GM12878 (cell line): ENCODE measurements around the gene TUBB4B. TPM values are rescaled to one million over a fixed set of nuclear protein-coding genes. Genes with fewer than 3 reads are reported as not detected.

ENCODE experiments used
- ATAC-seq: fragments of 200-7000 bp; cut with Tn5 transposase; 3 replicates; pipeline ENCODE4 v1.9.1; 2020; ENCODE audit warnings: mild to moderate bottlenecking, moderate library complexity
- BruUV-seq: library from RNA; stranded (reverse); fragments of 400-500 nt; replicated peaks from 2 replicates; lab custom pipeline; 2021; lab: Mats Ljungman, UMichigan
- CTCF ChIA-PET: fragments of 300-600 bp; sonication (Branson Sonifier 250); formaldehyde crosslinking; extraction: SDS; loops from one replicate; lab custom pipeline; 2021; ENCODE audit warnings: inconsistent platforms; lab: Yijun Ruan, JAX
- POLR2A ChIA-PET: fragments of 350-600 bp; formaldehyde crosslinking; extraction: SDS; loops from one replicate; lab custom pipeline; 2021; ENCODE audit warnings: inconsistent platforms; lab: Charles Lee
- RAD21 ChIA-PET: fragments of 300-600 bp; sonication (Branson Sonifier 250); formaldehyde crosslinking; loops from one replicate; lab custom pipeline; 2023; ENCODE audit warnings: antibody characterized with exemption; ENCODE audit not compliant: unreplicated experiment; lab: Charles Lee
- SMC1A ChIA-PET: fragments of 300-600 bp; sonication (Branson Sonifier 250); formaldehyde crosslinking; loops from one replicate; lab custom pipeline; 2023; ENCODE audit not compliant: unreplicated experiment, uncharacterized antibody; lab: Charles Lee
- DNase-seq: peaks from one replicate; pipeline ENCODE4 v3.0.0-alpha.2; 2011; ENCODE audit warnings: low read depth, low spot score
- FAIRE-seq: peaks from 3 replicates; lab custom pipeline; 2011; peaks lifted over from hg19 to GRCh38; lab: Jason Lieb, UNC
- H2AFZ ChIP-seq: 2 replicates; pipeline ENCODE4 v1.6.0; 2011; ENCODE audit warnings: low read depth, low read length, control low read depth; ENCODE audit not compliant: control insufficient read depth
- H3K27ac ChIP-seq: 2 replicates; pipeline ENCODE4 v1.5.1; 2011; ENCODE audit warnings: control low read depth; ENCODE audit not compliant: control insufficient read depth, insufficient read depth
- H3K27me3 ChIP-seq, 2 experiments: replicated peaks in 1 of 2; 2 replicates each; pipeline versions ENCODE4 v1.6.0 to v1.6.1; 2011; ENCODE audit warnings: low read length in 1 of 2; ENCODE audit not compliant: control insufficient read depth in 2 of 2, insufficient read depth in 2 of 2
- H3K36me3 ChIP-seq, 2 experiments: 2 replicates each; pipeline ENCODE4 v1.5.1; 2011; ENCODE audit warnings: low read length in 1 of 2; ENCODE audit not compliant: control insufficient read depth in 2 of 2, insufficient read depth in 2 of 2
- H3K4me1 ChIP-seq: 2 replicates; pipeline ENCODE4 v1.6.1; 2011; ENCODE audit warnings: mild to moderate bottlenecking, low read length, moderate library complexity, mixed read lengths; ENCODE audit not compliant: control insufficient read depth, insufficient read depth
- H3K4me2 ChIP-seq: 2 replicates; pipeline ENCODE4 v1.6.0; 2011; ENCODE audit warnings: control low read depth; ENCODE audit not compliant: control insufficient read depth, insufficient read depth
- H3K4me3 ChIP-seq: fragments of 200-600 bp; sonication (generic); 2 replicates; pipeline ENCODE4 v1.5.1; 2016
- H3K79me2 ChIP-seq: 2 replicates; pipeline ENCODE4 v1.6.0; 2011; ENCODE audit warnings: low read length; ENCODE audit not compliant: control insufficient read depth, insufficient read depth
- H3K9ac ChIP-seq: 2 replicates; pipeline ENCODE4 v1.8.0; 2011; ENCODE audit warnings: low read length, control low read depth, mixed read lengths; ENCODE audit not compliant: control insufficient read depth, insufficient read depth
- H3K9me3 ChIP-seq: replicated peaks from 3 replicates; pipeline ENCODE4 v1.5.1; 2011; ENCODE audit warnings: mild to moderate bottlenecking, low read length; ENCODE audit not compliant: control insufficient read depth, insufficient read depth
- H4K20me1 ChIP-seq: 2 replicates; pipeline ENCODE4 v1.6.0; 2011; ENCODE audit not compliant: control insufficient read depth, insufficient read depth
- BCLAF1 ChIP-seq: fragments of 450-650 bp; IDR thresholded peaks from 2 replicates; pipeline ENCODE4 v1.6.1; 2017; ENCODE audit warnings: antibody characterized with exemption, mild to moderate bottlenecking, moderate library complexity
- CEBPB ChIP-seq, 2 experiments: fragments of 150-350 bp in 1 of 2; IDR thresholded peaks; 2 replicates each; pipeline ENCODE4 v1.6.1; 2012 to 2014; ENCODE audit warnings: low read depth in 2 of 2, low read length in 2 of 2, borderline replicate concordance in 1 of 2, inconsistent platforms in 1 of 2
- EED ChIP-seq: sonication (generic); IDR thresholded peaks from 2 replicates; pipeline ENCODE4 v1.6.1; 2016; ENCODE audit warnings: antibody characterized with exemption, low read depth
- FOS ChIP-seq: IDR thresholded peaks from 3 replicates; pipeline ENCODE4 v1.6.1; 2011; ENCODE audit warnings: borderline replicate concordance; ENCODE audit not compliant: insufficient read length; ENCODE audit errors: extremely low read depth
- HSF1 ChIP-seq: fragments of 150-350 bp; IDR thresholded peaks from 2 replicates; pipeline ENCODE4 v1.6.1; 2014; ENCODE audit warnings: mild to moderate bottlenecking, low read depth, low read length
- MEF2B ChIP-seq: fragments of 450-650 bp; IDR thresholded peaks from 2 replicates; pipeline ENCODE4 v1.6.1; 2018; ENCODE audit warnings: mild to moderate bottlenecking, moderate library complexity; ENCODE audit not compliant: partially characterized antibody, poor library complexity, severe bottlenecking
- MXI1 ChIP-seq: fragments of 150-350 bp; IDR thresholded peaks from 2 replicates; pipeline ENCODE4 v1.6.1; 2011; ENCODE audit warnings: low read depth, mild to moderate bottlenecking, inconsistent platforms, low read length, improper control_type of control experiment
- NBN ChIP-seq: fragments of 450-650 bp; IDR thresholded peaks from 2 replicates; pipeline ENCODE4 v1.6.1; 2016
- NR2C1 ChIP-seq: fragments of 450-650 bp; IDR thresholded peaks from 2 replicates; pipeline ENCODE4 v1.6.1; 2017; ENCODE audit warnings: antibody characterized with exemption, mild to moderate bottlenecking, moderate library complexity
- PML ChIP-seq: IDR thresholded peaks from 2 replicates; pipeline ENCODE4 v1.6.1; 2012; ENCODE audit warnings: low read length, inconsistent platforms
- RAD51 ChIP-seq: fragments of 450-650 bp; IDR thresholded peaks from 2 replicates; pipeline ENCODE4 v1.6.1; 2016; ENCODE audit warnings: moderate library complexity, mild to moderate bottlenecking, inconsistent platforms
- SMC3 ChIP-seq: IDR thresholded peaks from 2 replicates; pipeline ENCODE4 v1.6.1; 2011; ENCODE audit warnings: low read length, improper control_type of control experiment, borderline replicate concordance
- SREBF1 ChIP-seq: IDR thresholded peaks from 2 replicates; pipeline ENCODE4 v1.6.1; 2012; ENCODE audit warnings: mild to moderate bottlenecking, low read length
- SUPT20H ChIP-seq: IDR thresholded peaks from 2 replicates; pipeline ENCODE4 v1.6.1; 2011; ENCODE audit warnings: low read depth, mild to moderate bottlenecking, low read length, moderate library complexity, borderline replicate concordance; ENCODE audit not compliant: control insufficient read depth
- ZNF274 ChIP-seq: IDR thresholded peaks from one replicate; pipeline ENCODE4 v1.8.0; 2011; ENCODE audit not compliant: insufficient read length, insufficient read depth
- ZNF687 ChIP-seq: fragments of 450-650 bp; IDR thresholded peaks from 2 replicates; pipeline ENCODE4 v1.6.1; 2017; ENCODE audit warnings: mild to moderate bottlenecking, moderate library complexity
- ZZZ3 ChIP-seq: IDR thresholded peaks from 2 replicates; pipeline ENCODE4 v1.6.1; 2011; ENCODE audit warnings: low read depth; ENCODE audit not compliant: control insufficient read depth, insufficient read length
- WGBS: methylation state at CpG from one replicate; pipeline ENCODE4 v1.1.6; 2016; ENCODE audit warnings: low lambda C conversion rate; ENCODE audit not compliant: insufficient replicate concordance, insufficient coverage; ENCODE audit errors: missing lambda C conversion rate; 5-methylcytosine and 5-hydroxymethylcytosine counted together
- in situ Hi-C: fragments of 300-500 bp; cut with MboI; formaldehyde crosslinking; loops from 9 replicates; pipeline ENCODE4 v1.14.3; 2018; ENCODE audit warnings: mixed read lengths
- intact Hi-C: fragments of 100-400 bp; cut with micrococcal nuclease; formaldehyde crosslinking; loops from one replicate; pipeline ENCODE4 v1.14.2; 2022; ENCODE audit not compliant: unreplicated experiment
- polyA plus RNA-seq, 11 experiments: library from polyadenylated mRNA; depleted of rRNA in 4 of 11; unstranded in 6 of 11; stranded (reverse) in 5 of 11; fragments of >200 nt; fragmentation: Nextera tagmentation in 4 of 11; fragmentation: Illumina TruSeq in 1 of 11; extraction: Ambion mirVana in 4 of 11; extraction: Trizol in 1 of 11; gene quantifications; 1 replicate in 1 of 11; 2 replicates in 10 of 11; pipeline versions ENCODE4 v1.2.1 to v1.2.3, GENCODE V29; 2011 to 2016; ENCODE audit warnings: inconsistent platforms in 2 of 11, missing spikeins in 2 of 11, low read depth in 1 of 11
- total RNA-seq, 4 experiments: library from RNA; depleted of rRNA in 3 of 4; stranded (reverse); fragments of >200 nt in 3 of 4; fragmentation: Illumina TruSeq in 1 of 4; extraction: Trizol in 1 of 4; gene quantifications; 2 replicates each; pipeline versions ENCODE4 v1.2.1 to v1.2.3, GENCODE V29; 2013 to 2021

The TUBB4B gene
- total and polyA plus RNA-seq, 10 of the 15 experiments (the other 5 are each of a cell fraction or from before 2014, with no cell fraction given), result 23.0 to 532 (median 254) TPM

GRCh38 chr9:137232101-137232500 is 9.0 kb upstream of the TUBB4B start:
- no peaks in the 10 kb centered on the region for H4K20me1 ChIP-seq
- 26% methylated on average over 10 of the region's 10 CpGs for WGBS
- FAIRE-seq, result no peak
- peaks cover 11% of the 10 kb centered on the region for H3K4me1 ChIP-seq
- no peaks in the 10 kb centered on the region for H3K36me3 ChIP-seq
- no peaks in the 10 kb centered on the region for H3K9me3 ChIP-seq
- H3K4me2 ChIP-seq, result no peak overlapping the region
- ChIA-PET SMC1A (no interaction called here), RAD21 (no interaction called here), POLR2A (no interaction called here)
- no peak overlapping the region for H3K27ac ChIP-seq
- intact Hi-C loops, result no loop called here
- no peak for ATAC-seq
- no peak overlapping the region for H2AFZ ChIP-seq
- H3K27me3 ChIP-seq, result no peaks in the 10 kb centered on the region
- DNase-seq, result no peak
- in situ Hi-C loops, result no loop called here
- H3K79me2 ChIP-seq, result no peaks in the 10 kb centered on the region
- TF ChIP-seq SREBF1 (no peak), EED (no peak), CEBPB (IDR thresholded peaks at IDR 0.05; ENCODE audit: borderline replicate concordance in 1 of 2, low read depth in 2 of 2, low read length in 2 of 2) (no peak), ZNF687 (no peak), SMC3 (no peak), ZNF274 (no peak), NR2C1 (no peak), HSF1 (no peak), BCLAF1 (no peak), MXI1 (no peak), FOS (no peak), NBN (no peak), RAD51 (no peak), MEF2B (no peak), SUPT20H (no peak), PML (no peak), ZZZ3 (no peak)
- TF ChIP-seq, all 136 proteins: peak for 0
- CTCF ChIA-PET, result no interaction called here
- no peak overlapping the region for H3K4me3 ChIP-seq
- H3K9ac ChIP-seq, result no peak overlapping the region
- BruUV-seq, result no TSS peak
